ENCODE results near the gene RAPGEF1. TPM values are rescaled to one million over a fixed set of nuclear protein-coding genes. Genes with fewer than 3 reads are reported as not detected.

Gene RAPGEF1
- total RNA-seq, 1 donor from 2014 or later, result 73.1 TPM

DNA sequence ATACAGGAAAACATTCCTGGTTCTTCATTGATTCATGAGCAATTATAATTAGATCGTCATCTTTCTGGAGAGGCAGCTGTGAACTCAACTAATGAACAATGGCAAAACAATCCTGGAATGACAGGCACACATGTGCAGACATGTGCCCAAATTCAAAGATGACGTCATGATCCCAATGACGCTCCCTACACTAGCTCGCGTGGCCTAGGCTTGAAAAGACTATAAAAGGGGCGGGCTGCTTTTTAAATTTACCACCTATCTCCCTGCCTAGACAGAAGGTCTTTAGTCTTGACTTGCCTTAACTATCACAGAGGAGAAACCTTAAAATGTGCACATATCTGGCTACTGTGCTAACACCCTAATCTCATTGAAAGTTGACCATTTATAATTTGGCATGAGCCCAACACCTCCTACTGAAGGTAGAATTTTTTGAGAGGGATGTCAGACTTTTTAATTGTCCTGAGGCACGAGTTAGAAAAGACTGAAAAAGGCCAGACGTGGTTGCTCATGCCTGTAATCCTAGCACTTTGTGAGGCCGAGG lies 106.3 kb downstream of the RAPGEF1 start:
- H3K9me3 Mint-ChIP-seq (ENCODE audit: low read depth), result no peaks in the 10 kb centered on the region
- H3K27me3 Mint-ChIP-seq (ENCODE audit: low read depth), result no peaks in the 10 kb centered on the region
- TF ChIP-seq, protein P1, sequence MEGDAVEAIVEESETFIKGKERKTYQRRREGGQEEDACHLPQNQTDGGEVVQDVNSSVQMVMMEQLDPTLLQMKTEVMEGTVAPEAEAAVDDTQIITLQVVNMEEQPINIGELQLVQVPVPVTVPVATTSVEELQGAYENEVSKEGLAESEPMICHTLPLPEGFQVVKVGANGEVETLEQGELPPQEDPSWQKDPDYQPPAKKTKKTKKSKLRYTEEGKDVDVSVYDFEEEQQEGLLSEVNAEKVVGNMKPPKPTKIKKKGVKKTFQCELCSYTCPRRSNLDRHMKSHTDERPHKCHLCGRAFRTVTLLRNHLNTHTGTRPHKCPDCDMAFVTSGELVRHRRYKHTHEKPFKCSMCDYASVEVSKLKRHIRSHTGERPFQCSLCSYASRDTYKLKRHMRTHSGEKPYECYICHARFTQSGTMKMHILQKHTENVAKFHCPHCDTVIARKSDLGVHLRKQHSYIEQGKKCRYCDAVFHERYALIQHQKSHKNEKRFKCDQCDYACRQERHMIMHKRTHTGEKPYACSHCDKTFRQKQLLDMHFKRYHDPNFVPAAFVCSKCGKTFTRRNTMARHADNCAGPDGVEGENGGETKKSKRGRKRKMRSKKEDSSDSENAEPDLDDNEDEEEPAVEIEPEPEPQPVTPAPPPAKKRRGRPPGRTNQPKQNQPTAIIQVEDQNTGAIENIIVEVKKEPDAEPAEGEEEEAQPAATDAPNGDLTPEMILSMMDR (IDR thresholded peaks at IDR 0.05), result no peak
- peaks cover 19% of the 10 kb centered on the region for H3K36me3 Mint-ChIP-seq (ENCODE audit: low read depth)
- H3K27ac Mint-ChIP-seq (ENCODE audit: unreplicated experiment), result no peak overlapping the region
- DNase-seq (ENCODE audit: low spot score), result no peak
- H3K4me3 Mint-ChIP-seq (ENCODE audit: unreplicated experiment), result no peak overlapping the region
- H3K4me1 Mint-ChIP-seq (ENCODE audit: low read depth), result peaks cover 17% of the 10 kb centered on the region

GRCh38 chr9:131631306-131631705 lies 108.6 kb downstream of the RAPGEF1 start:
- H3K27me3 Mint-ChIP-seq (ENCODE audit: low read depth), result no peaks in the 10 kb centered on the region
- H3K4me3 Mint-ChIP-seq (ENCODE audit: unreplicated experiment), result no peak overlapping the region
- H3K4me1 Mint-ChIP-seq (ENCODE audit: low read depth), result peaks cover 22% of the 10 kb centered on the region
- TF ChIP-seq, protein P1 (IDR thresholded peaks at IDR 0.05), result no peak
- H3K9me3 Mint-ChIP-seq (ENCODE audit: low read depth), result no peaks in the 10 kb centered on the region
- DNase-seq (ENCODE audit: low spot score), result no peak
- no peak overlapping the region for H3K27ac Mint-ChIP-seq (ENCODE audit: unreplicated experiment)
- peaks cover 12% of the 10 kb centered on the region for H3K36me3 Mint-ChIP-seq (ENCODE audit: low read depth)

DNA sequence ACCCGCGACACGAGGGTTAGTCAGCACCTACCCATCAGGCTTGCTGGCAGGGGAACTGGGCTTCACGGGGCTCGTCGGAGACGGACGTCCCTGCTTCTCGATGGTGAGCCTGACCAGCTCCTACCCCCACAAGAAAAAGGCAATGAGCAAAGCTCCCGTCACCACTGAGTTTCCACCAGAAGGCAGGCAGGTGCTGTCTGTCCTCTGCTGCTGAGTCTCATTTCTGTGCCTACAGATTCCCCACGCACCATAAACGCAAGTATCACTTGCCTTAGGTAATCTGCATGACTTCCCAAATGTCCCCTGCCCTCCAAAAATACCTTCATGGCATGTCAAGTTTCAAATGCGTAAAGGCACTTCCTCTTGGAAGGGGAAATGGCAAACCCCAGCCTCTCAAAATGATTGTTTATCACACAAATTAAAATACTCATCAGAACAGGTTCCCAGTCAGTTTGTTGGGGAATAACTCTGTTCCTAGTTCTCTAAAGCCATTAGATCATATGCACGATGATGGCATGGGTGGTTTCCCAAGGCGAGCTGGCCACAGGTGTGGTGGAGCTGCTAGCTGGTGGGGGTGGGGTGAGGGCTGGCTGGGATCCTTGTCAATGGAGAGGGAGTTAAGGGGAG lies 109.6 kb downstream of the RAPGEF1 start:
- Mint-ChIP-seq H3K4me1 (ENCODE audit: low read depth) (peaks cover 12% of the 10 kb centered on the region), H3K36me3 (ENCODE audit: low read depth) (peaks cover 12% of the 10 kb centered on the region), H3K27me3 (ENCODE audit: low read depth) (no peaks in the 10 kb centered on the region), H3K27ac (ENCODE audit: unreplicated experiment) (no peak overlapping the region), H3K4me3 (ENCODE audit: unreplicated experiment) (no peak overlapping the region), H3K9me3 (ENCODE audit: low read depth) (no peaks in the 10 kb centered on the region)
- TF ChIP-seq, protein P1 (IDR thresholded peaks at IDR 0.05), result no peak
- no peak for DNase-seq (ENCODE audit: low spot score)

DNA sequence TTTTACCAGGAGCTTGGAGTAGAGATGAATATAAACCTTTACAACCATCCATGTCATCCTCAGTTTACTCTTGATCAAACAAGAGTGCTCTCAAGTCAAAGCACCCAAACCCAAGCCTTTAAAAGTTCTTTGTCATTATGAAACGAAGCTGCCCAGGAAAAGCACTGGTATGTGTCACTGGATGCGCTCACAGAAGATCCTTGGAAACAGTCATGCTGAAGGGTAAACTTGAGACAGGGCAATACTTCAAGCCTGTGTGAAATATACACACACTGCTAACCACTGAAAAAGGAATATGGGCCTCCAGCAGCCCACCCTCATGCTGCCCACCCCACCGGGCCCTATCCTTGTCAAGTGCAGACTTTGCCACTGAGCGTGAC lies 110.1 kb downstream of the RAPGEF1 start:
- Mint-ChIP-seq H3K36me3 (ENCODE audit: low read depth) (peaks cover 12% of the 10 kb centered on the region), H3K9me3 (ENCODE audit: low read depth) (no peaks in the 10 kb centered on the region), H3K27ac (ENCODE audit: unreplicated experiment) (no peak overlapping the region), H3K4me3 (ENCODE audit: unreplicated experiment) (no peak overlapping the region), H3K4me1 (ENCODE audit: low read depth) (peaks cover 10% of the 10 kb centered on the region), H3K27me3 (ENCODE audit: low read depth) (no peaks in the 10 kb centered on the region)
- no peak for DNase-seq (ENCODE audit: low spot score)
- TF ChIP-seq, protein P1 (IDR thresholded peaks at IDR 0.05), result no peak

GRCh38 chr9:131629226-131629500 lies 110.7 kb downstream of the RAPGEF1 start:
- no peak for DNase-seq (ENCODE audit: low spot score)
- Mint-ChIP-seq H3K27ac (ENCODE audit: unreplicated experiment) (no peak overlapping the region), H3K4me1 (ENCODE audit: low read depth) (peaks cover 12% of the 10 kb centered on the region), H3K4me3 (ENCODE audit: unreplicated experiment) (no peak overlapping the region), H3K27me3 (ENCODE audit: low read depth) (no peaks in the 10 kb centered on the region), H3K36me3 (ENCODE audit: low read depth) (peaks cover 13% of the 10 kb centered on the region), H3K9me3 (ENCODE audit: low read depth) (no peaks in the 10 kb centered on the region)
- TF ChIP-seq, protein P1 (IDR thresholded peaks at IDR 0.05), result no peak

Measured in chondrocyte (in vitro differentiated cells).